ENCODE results near the gene AFF3. TPM values are rescaled to one million over a fixed set of nuclear protein-coding genes. Genes with fewer than 3 reads are reported as not detected.

AFF3 gene
- polyA plus RNA-seq, 1 donor: 3.5 TPM

- DNase-seq (ENCODE audit: low read depth): no peak
These were observed 441.6 kb downstream of the AFF3 start for GRCh38 chr2:99700482-99701398.

GRCh38 chr2:99698896-99699295 is 443.5 kb downstream of the AFF3 start:
- DNase-seq (ENCODE audit: low read depth): no peak

DNA sequence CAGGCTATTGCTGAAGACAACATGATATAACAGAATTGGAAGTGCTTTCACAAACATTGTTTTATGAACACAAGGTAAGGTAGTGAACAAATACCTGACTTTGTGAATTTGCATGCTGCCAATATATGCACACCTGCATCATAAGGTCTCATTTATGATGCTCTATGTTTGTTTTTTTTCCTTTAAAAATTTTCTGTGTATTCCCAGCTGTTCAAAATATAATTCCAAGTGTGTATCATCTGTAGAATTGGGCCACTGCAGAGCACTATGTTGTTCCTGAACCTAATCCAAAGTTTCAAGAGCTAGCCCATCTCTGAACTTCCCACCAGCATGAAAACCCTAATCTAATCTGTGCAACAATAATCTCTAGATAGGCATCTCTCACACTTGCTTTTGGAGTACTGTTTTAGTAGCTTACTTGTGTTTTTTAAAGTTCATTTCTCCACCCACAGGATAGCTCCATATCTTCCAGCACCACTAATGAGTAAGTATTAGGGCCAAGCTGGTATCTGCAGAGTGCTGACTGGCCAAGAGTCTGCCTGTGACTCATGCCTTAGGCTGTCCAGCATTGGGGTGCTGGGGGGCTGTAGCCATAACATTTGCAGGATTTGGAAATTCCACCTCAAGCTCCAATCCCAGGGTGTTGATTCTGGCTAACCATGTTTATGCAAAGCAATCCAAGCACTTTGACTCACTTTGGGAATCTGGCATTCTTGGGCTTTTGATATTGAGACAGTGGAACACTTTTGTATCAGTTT is 444.4 kb downstream of the AFF3 start:
- DNase-seq (ENCODE audit: low read depth): no peak

DNA sequence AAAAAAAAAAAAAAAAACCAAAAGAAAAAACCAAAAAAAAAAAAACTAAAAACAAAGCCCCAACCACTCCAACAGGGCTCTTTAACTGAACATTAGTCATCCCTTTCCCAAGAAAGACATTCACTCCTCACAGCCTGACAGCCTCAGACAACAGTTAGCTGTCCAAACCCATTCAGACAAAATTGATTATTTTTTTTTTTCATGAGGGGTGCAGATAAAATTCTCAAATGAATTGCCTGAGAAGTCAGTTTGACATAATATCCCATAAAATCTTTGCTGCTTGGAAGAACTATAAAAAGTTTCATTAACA is 446.5 kb downstream of the AFF3 start:
- DNase-seq (ENCODE audit: low read depth): no peak

DNA sequence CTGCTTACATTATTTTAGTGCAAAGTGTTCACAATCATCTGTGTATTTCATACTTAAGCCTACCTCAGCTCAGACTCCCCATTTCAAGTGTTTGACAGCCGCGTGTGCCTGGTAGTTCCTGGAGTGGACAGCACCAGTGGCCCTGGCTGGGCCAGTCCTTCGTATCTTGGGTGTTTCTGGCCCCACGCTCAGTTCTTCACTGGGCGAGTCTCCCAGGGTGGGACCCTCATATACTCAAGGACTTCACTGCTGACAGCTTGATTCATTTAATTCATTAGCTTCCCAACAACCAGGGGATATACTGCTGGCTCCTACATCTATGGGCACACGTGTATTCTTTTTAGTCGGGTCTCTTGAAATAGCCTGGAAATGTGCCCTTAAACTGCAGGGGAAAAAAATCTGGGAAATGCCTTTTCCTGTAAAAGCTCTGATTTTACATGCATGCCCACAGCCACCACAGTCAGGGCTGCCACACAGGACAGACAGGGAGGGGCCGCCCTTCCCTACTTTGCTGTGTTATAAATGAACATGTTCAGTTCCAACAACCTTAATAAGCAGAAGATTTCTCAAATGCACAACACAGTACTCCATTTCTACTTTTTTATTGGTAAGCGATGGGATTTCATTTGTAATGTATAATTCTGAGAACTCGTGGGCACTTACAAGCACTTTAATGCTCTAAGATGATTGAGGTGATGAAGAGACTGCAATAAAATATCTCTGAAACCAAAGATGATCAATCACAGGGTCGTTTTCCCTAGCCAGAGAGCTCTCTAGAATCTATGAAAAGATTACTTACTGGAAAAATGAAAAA is 447.1 kb downstream of the AFF3 start:
- DNase-seq (ENCODE audit: low read depth): no peak

DNA sequence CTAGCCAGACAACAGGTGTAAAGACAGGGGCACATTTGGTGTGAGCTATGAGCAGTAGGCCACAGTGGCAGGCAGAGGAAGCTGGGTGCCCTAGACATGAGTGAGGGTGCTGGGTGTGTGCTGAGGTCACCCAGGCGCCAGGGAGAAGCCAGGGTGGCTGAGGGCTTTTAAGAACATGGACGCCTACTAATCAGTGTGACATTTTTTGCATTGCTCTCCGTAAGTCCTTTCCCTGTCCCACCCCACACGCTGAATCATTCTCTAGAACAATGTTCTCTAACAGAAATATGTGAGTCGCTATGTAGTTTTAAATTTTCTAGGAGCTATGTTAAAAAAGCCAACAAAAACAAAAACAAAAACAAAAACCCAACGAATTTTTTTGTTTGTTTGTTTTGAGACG is 448.1 kb downstream of the AFF3 start:
- no peak for DNase-seq (ENCODE audit: low read depth)

GRCh38 chr2:99692785-99693184 is 449.6 kb downstream of the AFF3 start:
- no peak for DNase-seq (ENCODE audit: low read depth)

GRCh38 chr2:99691926-99692325 is 450.5 kb downstream of the AFF3 start:
- DNase-seq (ENCODE audit: low read depth): no peak

DNA sequence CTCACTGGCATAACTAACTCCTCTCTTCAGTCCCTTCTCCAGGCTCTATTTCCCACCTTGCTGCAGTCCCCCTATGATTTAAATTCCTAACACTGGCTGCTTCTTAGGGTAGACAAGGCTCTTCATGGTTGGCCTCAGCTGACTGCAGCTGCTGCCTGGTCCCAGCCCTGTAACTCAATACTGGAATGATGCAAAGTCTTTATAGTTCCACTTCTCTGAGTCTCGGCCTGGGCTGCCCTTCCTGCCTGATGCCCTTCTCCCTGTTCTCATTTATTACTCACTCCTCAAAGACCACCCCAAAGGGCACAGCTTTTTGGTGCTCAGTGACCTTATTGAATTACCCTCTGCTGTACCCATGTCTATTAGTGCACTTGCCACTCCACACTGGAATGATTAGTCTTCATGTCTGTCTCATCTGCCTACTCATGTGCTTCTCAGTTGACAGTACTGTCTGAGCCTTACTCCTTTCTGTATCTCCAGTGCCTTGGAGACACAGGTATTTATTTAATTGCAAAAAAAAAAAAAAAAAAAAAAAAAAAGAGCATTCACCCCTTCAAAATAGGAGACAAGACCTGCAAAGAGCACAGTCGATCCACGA is 453.1 kb downstream of the AFF3 start:
- no peak for DNase-seq (ENCODE audit: low read depth)

DNA sequence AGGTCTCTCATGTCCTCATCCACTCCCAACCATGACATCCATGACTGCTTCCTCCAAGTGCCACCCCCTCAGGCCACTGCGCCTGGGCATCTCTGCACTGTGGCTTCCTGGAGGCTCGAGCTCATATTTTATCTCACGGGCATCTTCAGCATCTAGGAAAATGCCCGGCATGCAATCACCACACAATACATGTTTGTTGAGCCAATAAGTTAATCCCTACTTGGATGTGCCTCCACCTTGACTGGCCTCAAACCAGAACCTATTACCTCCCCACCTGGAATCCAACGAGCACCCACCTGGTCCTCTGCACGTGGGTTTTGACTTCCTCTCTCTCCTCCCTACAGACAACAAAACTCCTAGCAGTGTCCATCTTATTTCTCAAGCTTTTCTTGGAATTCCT is 453.7 kb downstream of the AFF3 start:
- DNase-seq (ENCODE audit: low read depth): no peak

DNA sequence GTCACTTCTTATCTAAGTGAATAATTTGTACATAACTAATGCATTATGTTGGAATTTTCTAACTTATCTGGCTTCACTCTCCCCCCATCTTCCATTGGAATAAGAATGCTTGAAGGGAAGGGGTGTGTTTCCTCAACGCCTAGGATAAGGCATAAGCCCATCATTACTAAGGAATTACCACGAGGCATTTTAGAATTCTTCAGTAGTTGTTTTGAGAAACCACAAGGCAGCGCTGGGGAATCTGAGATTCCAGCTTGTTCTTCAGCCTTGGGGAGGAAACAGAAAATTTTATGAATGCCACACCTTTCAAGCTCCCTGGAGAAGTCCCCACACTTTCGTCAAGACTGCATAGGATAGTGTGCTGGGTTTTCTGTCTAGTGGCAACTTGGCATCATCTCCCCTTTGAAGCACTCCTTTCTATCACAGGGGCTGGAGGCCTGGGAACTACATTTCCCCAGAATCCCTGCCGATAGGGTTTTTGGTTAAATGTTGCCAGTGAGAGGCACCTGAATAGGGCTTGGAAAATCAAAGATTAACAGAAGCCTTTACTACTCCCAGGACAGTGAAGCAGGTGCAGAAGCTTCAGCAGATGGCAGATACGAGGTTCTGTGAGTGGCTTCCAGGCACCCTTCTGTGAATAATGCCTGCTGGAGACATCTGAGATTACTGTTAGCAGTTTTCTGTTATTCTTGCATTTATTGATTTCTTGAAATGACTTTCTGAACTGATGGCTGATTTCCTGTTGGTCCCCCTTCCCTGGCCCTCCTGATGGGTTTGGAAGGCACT is 459.9 kb downstream of the AFF3 start:
- DNase-seq (ENCODE audit: low read depth): no peak

- no peak for DNase-seq (ENCODE audit: low read depth)
These were observed 461.4 kb downstream of the AFF3 start for GRCh38 chr2:99680946-99681345.

DNA sequence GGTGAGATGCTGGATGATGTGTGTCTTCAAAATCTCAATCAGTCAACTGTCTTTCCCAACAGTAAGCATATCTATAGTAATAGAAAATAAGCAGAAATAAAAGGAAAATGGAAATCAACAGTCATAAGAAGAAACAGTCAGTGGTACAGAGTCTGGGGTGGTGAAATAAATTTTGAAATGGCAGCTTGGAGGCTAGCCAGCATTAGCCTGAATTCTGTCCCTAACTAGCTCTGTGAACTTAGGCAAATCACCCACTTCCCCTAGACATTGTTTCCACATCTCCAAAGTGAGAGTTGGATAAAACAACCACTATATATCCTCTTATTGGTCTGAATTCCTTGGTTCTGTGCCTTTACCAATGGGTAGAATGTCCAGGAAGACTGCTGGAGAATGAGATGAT is 462.9 kb downstream of the AFF3 start:
- DNase-seq (ENCODE audit: low read depth): no peak

GRCh38 chr2:99678625-99679024 is 463.8 kb downstream of the AFF3 start:
- no peak for DNase-seq (ENCODE audit: low read depth)

GRCh38 chr2:99677814-99678213 is 464.6 kb downstream of the AFF3 start:
- DNase-seq (ENCODE audit: low read depth): no peak

DNA sequence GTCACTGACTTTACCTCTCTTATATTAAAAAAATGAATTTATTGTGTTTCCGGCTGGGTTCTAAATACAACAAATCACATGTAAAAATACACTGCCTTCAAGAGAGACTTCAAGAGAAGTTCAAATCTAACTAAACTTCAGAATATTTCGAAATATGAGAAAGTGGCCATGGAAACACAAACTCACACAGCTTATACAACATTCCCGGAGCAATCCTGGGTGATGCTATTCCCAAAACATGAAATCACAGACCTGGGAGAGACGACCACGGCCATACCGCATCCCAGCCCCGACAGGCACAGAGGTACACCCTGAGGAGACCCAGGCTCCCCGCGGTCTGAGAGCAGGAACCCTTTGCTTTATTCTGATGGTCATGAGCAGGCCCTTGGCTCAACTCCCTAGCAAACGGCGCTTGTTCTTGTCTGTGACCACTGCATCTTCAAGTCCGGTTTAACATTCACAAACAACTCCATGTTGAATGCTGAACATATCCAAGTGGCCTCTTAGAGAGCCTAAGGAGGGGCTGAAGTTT is 467.2 kb downstream of the AFF3 start:
- DNase-seq (ENCODE audit: low read depth): no peak

- DNase-seq (ENCODE audit: low read depth): no peak
These were observed 468.3 kb downstream of the AFF3 start for GRCh38 chr2:99674090-99674489.

- no peak for DNase-seq (ENCODE audit: low read depth)
These were observed 469.5 kb downstream of the AFF3 start for GRCh38 chr2:99672766-99673350.

GRCh38 chr2:99670768-99671734 is 471.3 kb downstream of the AFF3 start:
- DNase-seq (ENCODE audit: low read depth): no peak

All from forelimb muscle (tissue), 1 donor.